ENCODE measurements around the gene EFNA1.

The EFNA1 gene

GRCh38 chr1:155176544-155177071 lies 48.9 kb downstream of the EFNA1 start:
- peak; percentile 80 for DNase-seq

- DNase-seq: no peak
Measured at GRCh38 chr1:155177192-155177917, 49.7 kb downstream of the EFNA1 start.

GRCh38 chr1:155177918-155178281 lies 50.2 kb downstream of the EFNA1 start:
- no peak for DNase-seq

GRCh38 chr1:155178441-155179111 lies 50.9 kb downstream of the EFNA1 start:
- no peak for DNase-seq

- no peak for DNase-seq
Measured at GRCh38 chr1:155179112-155180031, 51.7 kb downstream of the EFNA1 start.

GRCh38 chr1:155181371-155182051 lies 53.8 kb downstream of the EFNA1 start:
- DNase-seq: no peak

GRCh38 chr1:155182052-155182550 lies 54.4 kb downstream of the EFNA1 start:
- no peak for DNase-seq

- DNase-seq: no peak
Measured at GRCh38 chr1:155183775-155184221, 56.1 kb downstream of the EFNA1 start.

- DNase-seq: no peak
Measured at GRCh38 chr1:155184351-155184811, 56.7 kb downstream of the EFNA1 start.

Measured in right hindlimb (tissue), 1 donor.